CD4-positive, alpha-beta memory T cell (primary cell): Measurements from ENCODE around the gene CORO2A. TPM values are rescaled to one million over a fixed set of nuclear protein-coding genes. Genes with fewer than 3 reads are reported as not detected.

Source experiments
- CTCF ChIA-PET: fragments of 350-600 bp; sonication (Branson Sonifier 250); formaldehyde crosslinking; loops from one replicate; lab custom pipeline; 2021; ENCODE audit warnings: inconsistent platforms; ENCODE audit not compliant: partially characterized antibody; lab: Charles Lee
- POLR2A ChIA-PET: fragments of 350-600 bp; sonication (Branson Sonifier 250); formaldehyde crosslinking; loops from one replicate; lab custom pipeline; 2021; ENCODE audit not compliant: partially characterized antibody; lab: Charles Lee
- DNase-seq, 5 donors: peaks; one replicate each; pipeline versions ENCODE4 v3.0.0 to v3.0.0-alpha.2; 2020 to 2022; ENCODE audit warnings: mixed read lengths in 1 of 5
- H3K27ac ChIP-seq: one replicate; pipeline ENCODE4 v1.7.0; 2013; ENCODE audit warnings: low read depth, low read length
- H3K27me3 ChIP-seq: 2 replicates; pipeline ENCODE4 v1.7.0; 2013; ENCODE audit warnings: mild to moderate bottlenecking, low read length, moderate library complexity; ENCODE audit not compliant: insufficient read depth
- H3K36me3 ChIP-seq: 2 replicates; pipeline ENCODE4 v1.7.0; 2013; ENCODE audit warnings: mild to moderate bottlenecking, low read length, moderate library complexity; ENCODE audit not compliant: insufficient read depth
- H3K4me1 ChIP-seq: 2 replicates; pipeline ENCODE4 v1.7.0; 2013; ENCODE audit warnings: mild to moderate bottlenecking, low read length, moderate library complexity; ENCODE audit not compliant: insufficient read depth
- H3K4me3 ChIP-seq, 2 donors: one replicate each; pipeline ENCODE4 v1.7.0; 2013; ENCODE audit warnings: low read length in 2 of 2, mild to moderate bottlenecking in 1 of 2
- H3K9me3 ChIP-seq, 2 donors: one replicate each; pipeline ENCODE4 v1.7.0; 2013; ENCODE audit warnings: low read length in 2 of 2, control low read depth in 1 of 2; ENCODE audit not compliant: control insufficient read depth in 1 of 2
- H3K27ac Mint-ChIP-seq, 7 donors: one replicate each; pipeline ENCODE4 v1.8.0; 2020 to 2021; ENCODE audit warnings: mixed read lengths in 7 of 7, mild to moderate bottlenecking in 6 of 7, inconsistent platforms in 3 of 7, moderate library complexity in 3 of 7
- H3K27me3 Mint-ChIP-seq, 2 donors: one replicate each; pipeline ENCODE4 v1.8.0; 2020 to 2021; ENCODE audit warnings: mixed read lengths in 2 of 2
- H3K36me3 Mint-ChIP-seq, 2 donors: one replicate each; pipeline ENCODE4 v1.8.0; 2020 to 2021; ENCODE audit warnings: mixed read lengths in 2 of 2, inconsistent platforms in 1 of 2, mild to moderate bottlenecking in 1 of 2
- H3K4me1 Mint-ChIP-seq, 4 donors: one replicate each; pipeline ENCODE4 v1.8.0; 2020 to 2021; ENCODE audit warnings: mixed read lengths in 4 of 4, mild to moderate bottlenecking in 1 of 4
- H3K4me3 Mint-ChIP-seq, 8 donors: one replicate each; pipeline ENCODE4 v1.8.0; 2020 to 2021; ENCODE audit warnings: mixed read lengths in 8 of 8, mild to moderate bottlenecking in 7 of 8, moderate library complexity in 6 of 8, inconsistent platforms in 3 of 8
- H3K9me3 Mint-ChIP-seq, 8 donors: one replicate each; pipeline ENCODE4 v1.8.0; 2020 to 2021; ENCODE audit warnings: mixed read lengths in 8 of 8, mild to moderate bottlenecking in 5 of 8, inconsistent platforms in 3 of 8, moderate library complexity in 1 of 8
- intact Hi-C: fragments of 100-400 bp; cut with micrococcal nuclease; formaldehyde crosslinking; loops from one replicate; pipeline ENCODE4 v1.15.1; 2023
- polyA plus RNA-seq, 2 donors: library from polyadenylated mRNA; unstranded; fragments of 300-500 nt; fragmentation: Illumina TruSeq; gene quantifications; one replicate each; pipeline ENCODE4 v1.2.3, GENCODE V29; 2021
- total RNA-seq, 2 experiments: library from RNA; stranded (reverse); gene quantifications; one replicate each; pipeline ENCODE4 v1.2.3, GENCODE V29; 2021

CORO2A gene
- total and polyA plus RNA-seq, 4 experiments from 2014 or later, result 4.4 to 11.9 (median 8.5) TPM

DNA sequence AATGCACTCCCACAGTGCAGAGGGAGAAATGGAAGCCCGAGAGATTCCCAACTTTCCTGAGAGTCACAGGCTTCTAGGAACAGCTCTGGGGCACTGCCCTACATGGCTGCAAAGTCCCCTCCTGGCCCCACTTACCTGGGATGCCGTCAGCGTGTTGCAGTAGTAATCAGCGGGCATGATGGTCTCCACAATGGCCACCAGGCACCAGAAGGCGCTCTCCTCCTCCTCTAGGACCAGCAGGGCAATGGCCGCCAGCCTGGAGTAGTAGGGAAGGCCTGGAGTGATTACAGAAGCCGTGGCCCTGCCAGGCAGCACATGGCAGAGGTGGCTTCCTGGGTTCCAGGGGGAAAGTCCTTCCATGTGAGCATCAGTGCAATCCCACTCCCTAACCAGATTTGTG lies 10.7 kb upstream of the CORO2A start:
- H3K27ac ChIP-seq, result no peak overlapping the region
- peaks cover 10 to 16% of the 10 kb centered on the region in 2 donors for H3K36me3 Mint-ChIP-seq
- H3K9me3 Mint-ChIP-seq, result no peaks in the 10 kb centered on the region
- no peak overlapping the region for H3K4me3 Mint-ChIP-seq
- H3K27me3 ChIP-seq, result no peaks in the 10 kb centered on the region
- ChIA-PET CTCF (interaction anchor here (1.0 to 6.4 kb wide), 5 partner anchors 10 to 129 kb away, joined by 3 to 48 read pairs (median 4); no protein-coding TSS in a partner anchor), POLR2A (interaction anchor here (1.2 kb wide), 1 partner anchor 32 kb away, joined by 3 read pairs; no protein-coding TSS in a partner anchor)
- no peak for DNase-seq
- no peaks in the 10 kb centered on the region for H3K9me3 ChIP-seq
- no peaks in the 10 kb centered on the region for H3K36me3 ChIP-seq
- no peak overlapping the region for H3K27ac Mint-ChIP-seq
- H3K4me3 ChIP-seq, result no peak overlapping the region
- intact Hi-C loops, result no loop called here
- no peaks in the 10 kb centered on the region for H3K27me3 Mint-ChIP-seq
- peaks cover 0 to 11% (median 6%) of the 10 kb centered on the region in 4 donors for H3K4me1 Mint-ChIP-seq
- peaks cover 8% of the 10 kb centered on the region for H3K4me1 ChIP-seq

DNA sequence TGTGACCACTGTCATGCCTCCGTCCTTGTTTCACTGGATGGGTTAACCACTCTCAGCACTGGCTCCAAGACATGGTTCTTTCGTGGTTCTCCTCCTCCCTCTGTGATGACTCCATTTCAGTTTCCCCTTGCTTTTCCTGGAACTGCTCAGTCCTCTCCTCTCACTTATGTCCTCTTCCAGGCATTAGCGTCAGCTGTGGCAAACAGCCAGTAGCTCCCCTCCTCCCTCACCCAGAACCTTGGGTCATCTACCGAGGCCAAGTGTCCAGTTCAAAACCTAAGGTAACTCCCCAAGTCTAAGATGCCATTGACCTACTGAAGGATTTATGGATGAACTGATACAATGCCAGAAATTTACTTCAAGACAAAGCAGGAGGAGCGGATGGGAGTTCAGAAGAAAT lies 9.8 kb upstream of the CORO2A start:
- Mint-ChIP-seq H3K4me1 (peaks cover 0 to 11% (median 6%) of the 10 kb centered on the region in 4 donors), H3K27me3 (no peaks in the 10 kb centered on the region), H3K36me3 (peaks cover 6 to 16% of the 10 kb centered on the region in 2 donors), H3K27ac (peak overlapping the region in 1 of 7 donors; percentile 20), H3K4me3 (no peak overlapping the region), H3K9me3 (no peaks in the 10 kb centered on the region)
- CTCF ChIA-PET, result interaction anchor here (1.4 kb wide), 1 partner anchor 40 kb away, joined by 3 read pairs; no protein-coding TSS in a partner anchor
- no peaks in the 10 kb centered on the region for H3K36me3 ChIP-seq
- H3K27ac ChIP-seq, result no peak overlapping the region
- no peaks in the 10 kb centered on the region for H3K9me3 ChIP-seq
- POLR2A ChIA-PET, result interaction anchor here (0.9 to 1.1 kb wide), 2 partner anchors 54 to 145 kb away, joined by 3 read pairs; no protein-coding TSS in a partner anchor
- intact Hi-C loops, result no loop called here
- H3K4me3 ChIP-seq, result no peak overlapping the region
- H3K27me3 ChIP-seq, result no peaks in the 10 kb centered on the region
- H3K4me1 ChIP-seq, result peaks cover 8% of the 10 kb centered on the region
- no peak for DNase-seq

DNA sequence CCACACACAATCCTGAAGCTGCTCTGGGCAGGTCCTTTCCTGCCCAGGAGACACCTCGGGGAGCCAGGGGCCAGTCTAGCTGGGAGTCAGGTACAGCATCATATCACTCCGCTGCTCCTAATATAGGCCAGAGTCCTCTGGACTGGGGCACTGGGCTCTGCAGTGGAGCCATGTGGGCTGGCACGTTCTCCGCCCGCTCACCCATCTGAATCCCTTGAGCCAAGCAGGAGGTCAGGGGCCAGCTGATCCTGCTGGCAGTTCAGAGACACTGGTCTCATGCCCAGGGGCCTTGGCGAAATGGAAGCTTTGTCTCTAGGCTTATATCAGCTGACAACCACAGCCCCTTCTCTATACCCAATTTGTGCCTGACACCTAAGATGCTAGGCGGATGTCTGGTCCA lies 9.3 kb upstream of the CORO2A start:
- POLR2A ChIA-PET, result interaction anchor here (0.9 to 1.1 kb wide), 2 partner anchors 55 to 145 kb away, joined by 3 read pairs; no protein-coding TSS in a partner anchor
- no peak for DNase-seq
- no peaks in the 10 kb centered on the region for H3K9me3 ChIP-seq
- Mint-ChIP-seq H3K27me3 (no peaks in the 10 kb centered on the region), H3K4me1 (peaks cover 0 to 11% (median 6%) of the 10 kb centered on the region in 4 donors), H3K9me3 (no peaks in the 10 kb centered on the region), H3K36me3 (peaks cover 5 to 16% of the 10 kb centered on the region in 2 donors), H3K4me3 (no peak overlapping the region), H3K27ac (no peak overlapping the region)
- CTCF ChIA-PET, result interaction anchor here (1.4 kb wide), 1 partner anchor 41 kb away, joined by 3 read pairs; no protein-coding TSS in a partner anchor
- intact Hi-C loops, result no loop called here
- H3K27ac ChIP-seq, result no peak overlapping the region
- H3K27me3 ChIP-seq, result no peaks in the 10 kb centered on the region
- peaks cover 8% of the 10 kb centered on the region for H3K4me1 ChIP-seq
- no peak overlapping the region for H3K4me3 ChIP-seq
- H3K36me3 ChIP-seq, result no peaks in the 10 kb centered on the region

DNA sequence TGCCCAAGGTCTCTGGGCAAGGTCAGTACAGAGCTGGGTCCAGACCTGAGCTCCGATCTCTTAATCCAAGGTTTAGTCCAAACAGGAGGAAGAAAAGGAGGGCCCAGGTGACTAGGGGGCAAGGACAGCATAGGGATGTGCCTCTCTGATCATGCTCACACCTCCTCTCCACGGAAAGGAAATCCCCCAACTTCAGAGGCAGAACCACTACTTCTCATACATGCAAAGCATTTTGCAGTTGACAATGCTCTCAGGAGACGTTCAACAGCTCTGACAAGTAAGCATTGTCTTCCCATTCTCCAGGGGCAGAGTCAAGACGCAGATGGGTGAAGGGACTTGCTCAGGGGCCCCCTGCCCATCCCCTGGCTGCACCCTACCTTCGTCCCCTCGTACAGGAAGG lies 8.7 kb upstream of the CORO2A start:
- H3K27me3 ChIP-seq, result no peaks in the 10 kb centered on the region
- H3K4me3 ChIP-seq, result no peak overlapping the region
- no peaks in the 10 kb centered on the region for H3K36me3 ChIP-seq
- intact Hi-C loops, result no loop called here
- H3K36me3 Mint-ChIP-seq, result peaks cover 5 to 16% of the 10 kb centered on the region in 2 donors
- H3K27ac ChIP-seq, result no peak overlapping the region
- H3K27me3 Mint-ChIP-seq, result no peaks in the 10 kb centered on the region
- ChIA-PET CTCF (no interaction called here), POLR2A (interaction anchor here (0.9 kb wide), 1 partner anchor 144 kb away, joined by 3 read pairs; no protein-coding TSS in a partner anchor)
- no peaks in the 10 kb centered on the region for H3K9me3 Mint-ChIP-seq
- no peak overlapping the region for H3K27ac Mint-ChIP-seq
- DNase-seq, result no peak
- H3K4me3 Mint-ChIP-seq, result no peak overlapping the region
- H3K4me1 ChIP-seq, result peaks cover 7% of the 10 kb centered on the region
- no peaks in the 10 kb centered on the region for H3K9me3 ChIP-seq
- H3K4me1 Mint-ChIP-seq, result peaks cover 0 to 7% (median 4%) of the 10 kb centered on the region in 4 donors

DNA sequence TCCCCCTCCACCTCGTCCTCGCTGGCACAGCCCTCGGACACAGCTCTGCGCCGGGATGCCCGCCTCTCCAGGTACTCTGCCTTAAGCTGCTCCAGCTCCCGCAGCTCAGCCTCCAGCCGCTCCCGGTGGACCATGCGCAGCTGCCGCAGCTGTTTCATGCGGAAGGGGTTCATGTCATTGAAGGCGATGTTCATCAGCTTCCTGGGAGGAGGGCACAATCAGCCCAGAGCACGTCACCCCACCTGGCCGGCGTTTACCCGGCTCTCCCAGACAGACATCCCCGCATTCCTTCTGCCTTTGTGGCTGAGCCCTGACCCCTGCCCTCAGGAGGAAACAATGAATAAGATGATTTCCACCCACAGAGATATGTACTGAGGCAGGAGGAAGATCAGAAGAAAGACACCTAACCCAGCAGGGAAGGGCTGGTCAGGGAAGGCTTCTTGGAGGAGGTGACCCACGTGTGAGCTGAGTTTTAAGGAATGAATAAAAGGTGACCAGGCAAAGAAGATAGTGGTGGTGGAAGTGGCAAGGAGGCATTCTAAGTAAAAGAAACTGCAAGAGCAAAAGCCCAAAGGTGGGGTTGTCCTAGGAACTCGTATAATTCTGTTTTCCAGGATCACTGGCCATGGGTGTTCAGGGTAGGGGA lies 7.1 kb upstream of the CORO2A start:
- CTCF ChIA-PET, result interaction anchor here (1.2 kb wide), 1 partner anchor 57 kb away, joined by 3 read pairs; no protein-coding TSS in a partner anchor
- Histone ChIP-seq H3K27me3 (no peaks in the 10 kb centered on the region), H3K36me3 (no peaks in the 10 kb centered on the region), H3K4me3 (no peak overlapping the region), H3K9me3 (no peaks in the 10 kb centered on the region), H3K4me1 (no peaks in the 10 kb centered on the region), H3K27ac (no peak overlapping the region)
- Mint-ChIP-seq H3K36me3 (peaks cover 5 to 16% of the 10 kb centered on the region in 2 donors), H3K9me3 (no peaks in the 10 kb centered on the region), H3K27me3 (no peaks in the 10 kb centered on the region), H3K27ac (peak overlapping the region in 2 of 7 donors; percentile 32 to 48), H3K4me3 (no peak overlapping the region), H3K4me1 (no peaks in the 10 kb centered on the region)
- intact Hi-C loops, result no loop called here
- POLR2A ChIA-PET, result no interaction called here
- DNase-seq, result no peak

DNA sequence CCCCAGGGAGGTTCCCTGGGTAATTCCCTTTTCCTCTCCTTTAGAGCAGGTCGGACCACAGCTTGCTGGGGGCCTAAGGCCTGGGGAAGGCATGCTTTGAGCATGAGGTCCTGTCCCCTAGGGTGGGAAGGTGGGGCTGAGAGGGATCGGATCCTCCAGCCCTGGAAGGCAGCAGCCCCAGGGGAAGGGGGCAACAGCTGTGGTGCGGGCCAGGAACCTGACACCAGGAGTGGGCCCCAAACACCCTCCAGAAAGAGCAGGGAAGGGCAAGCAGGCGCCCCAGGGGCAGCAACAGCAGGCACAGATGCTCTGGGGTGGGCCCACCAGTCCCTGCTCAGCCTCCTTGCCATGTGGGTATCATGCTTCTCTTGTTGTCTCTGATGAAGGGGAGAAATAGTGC lies 3.2 kb upstream of the CORO2A start:
- Mint-ChIP-seq H3K27ac (no peak overlapping the region), H3K36me3 (peaks cover 8 to 9% of the 10 kb centered on the region in 2 donors), H3K4me3 (no peak overlapping the region), H3K9me3 (no peaks in the 10 kb centered on the region), H3K27me3 (no peaks in the 10 kb centered on the region), H3K4me1 (peaks cover 7 to 22% (median 13%) of the 10 kb centered on the region in 4 donors)
- intact Hi-C loops, result no loop called here
- POLR2A ChIA-PET, result no interaction called here
- H3K27me3 ChIP-seq, result no peaks in the 10 kb centered on the region
- CTCF ChIA-PET, result no interaction called here
- H3K27ac ChIP-seq, result no peak overlapping the region
- H3K36me3 ChIP-seq, result no peaks in the 10 kb centered on the region
- no peak for DNase-seq
- no peaks in the 10 kb centered on the region for H3K9me3 ChIP-seq
- H3K4me1 ChIP-seq, result peaks cover 21% of the 10 kb centered on the region
- H3K4me3 ChIP-seq, result no peak overlapping the region

DNA sequence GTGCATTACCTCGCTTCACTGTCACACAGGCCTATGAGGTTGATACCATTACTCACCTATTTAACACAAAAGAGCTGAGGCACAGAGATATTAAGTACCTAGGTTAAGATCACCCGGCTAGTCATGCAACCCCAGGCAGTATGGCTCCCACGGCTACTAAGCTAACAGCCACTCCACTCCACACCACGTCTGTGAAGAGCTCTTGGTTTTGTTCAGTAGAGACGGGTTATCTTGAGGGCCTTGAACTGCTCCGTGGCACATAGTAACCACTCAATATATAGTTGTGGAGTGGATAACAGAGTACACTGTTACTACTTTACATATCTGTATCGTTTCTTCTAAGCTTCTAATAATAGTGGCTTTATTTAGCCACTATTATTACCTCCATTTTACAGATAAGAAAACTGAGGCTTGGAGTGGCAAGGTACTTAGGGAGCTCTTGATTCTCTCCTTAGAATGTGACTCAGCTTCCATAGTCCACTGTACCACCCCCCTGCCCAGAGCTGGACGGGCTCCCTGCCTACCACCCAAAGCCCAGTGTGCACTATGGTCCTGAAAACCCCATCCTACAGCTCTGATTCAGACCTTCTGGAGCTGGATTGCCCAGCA lies 1.0 kb upstream of the CORO2A start:
- intact Hi-C loops, result loop anchor here (1.0 to 5.0 kb wide), 4 partner anchors 75 to 271 kb away; partner anchors contain the start of genes NANS, TRIM14 and TRMO
- Histone ChIP-seq H3K27me3 (no peaks in the 10 kb centered on the region), H3K27ac (peak overlapping the region; percentile 53), H3K4me1 (peaks cover 39% of the 10 kb centered on the region), H3K9me3 (no peaks in the 10 kb centered on the region), H3K4me3 (peak overlapping the region; percentile 52 to 67), H3K36me3 (no peaks in the 10 kb centered on the region)
- DNase-seq, result no peak
- Mint-ChIP-seq H3K36me3 (peaks cover 0 to 4% of the 10 kb centered on the region in 2 donors), H3K27ac (peak overlapping the region; percentile 61 to 91 (median 85)), H3K9me3 (no peaks in the 10 kb centered on the region), H3K27me3 (no peaks in the 10 kb centered on the region), H3K4me3 (peak overlapping the region; percentile 83 to 95 (median 91)), H3K4me1 (peaks cover 10 to 43% (median 32%) of the 10 kb centered on the region in 4 donors)
- ChIA-PET CTCF (interaction anchor here (1.0 to 4.3 kb wide), 10 partner anchors 10 to 122 kb away, joined by 3 to 34 read pairs (median 6); partner anchors contain the start of gene TRIM14), POLR2A (interaction anchor here (0.6 to 4.1 kb wide), 12 partner anchors 22 to 288 kb away, joined by 3 to 53 read pairs (median 6); partner anchors contain the start of genes NANS, TBC1D2 and TRIM14)
